Stimulated activated naive CD8-positive, alpha-beta T cell treated with anti-CD3 and anti-CD28 coated beads, Interleukin-15, amount 100 ng/mL, for 72 hours (primary cell): ENCODE data around the gene TRMO.

ENCODE experiments used
- ATAC-seq: fragments of 150-1000 bp; cut with Tn5 transposase; 2 replicates; pipeline ENCODE4 v1.10.0; 2021; ENCODE audit warnings: mild to moderate bottlenecking, moderate library complexity
- DNase-seq, 2 donors: peaks; one replicate each; pipeline ENCODE4 v3.0.0; 2021 to 2022
- H3K27ac Mint-ChIP-seq, 2 donors: one replicate each; pipeline ENCODE4 v1.8.0; 2022; ENCODE audit warnings: mild to moderate bottlenecking in 2 of 2, mixed read lengths in 2 of 2, moderate library complexity in 2 of 2
- H3K27me3 Mint-ChIP-seq: one replicate; pipeline ENCODE4 v1.8.0; 2022; ENCODE audit warnings: mixed read lengths
- H3K4me1 Mint-ChIP-seq: one replicate; pipeline ENCODE4 v1.8.0; 2022; ENCODE audit warnings: mild to moderate bottlenecking, mixed read lengths
- H3K4me3 Mint-ChIP-seq, 2 donors: one replicate each; pipeline ENCODE4 v1.8.0; 2022; ENCODE audit warnings: mild to moderate bottlenecking in 2 of 2, mixed read lengths in 2 of 2, moderate library complexity in 1 of 2
- H3K9me3 Mint-ChIP-seq, 2 donors: one replicate each; pipeline ENCODE4 v1.8.0; 2022; ENCODE audit warnings: mixed read lengths in 2 of 2

The TRMO gene

GRCh38 chr9:97863314-97863713, 59.0 kb downstream of the TRMO start:
- peaks cover 14 to 26% of the 10 kb centered on the region in 2 donors for H3K9me3 Mint-ChIP-seq
- DNase-seq (no peak), ATAC-seq (no peak)
- peaks cover under 1% of the 10 kb centered on the region for H3K4me1 Mint-ChIP-seq
- H3K4me3 Mint-ChIP-seq = no peak overlapping the region
- peaks cover 58% of the 10 kb centered on the region for H3K27me3 Mint-ChIP-seq
- no peak overlapping the region for H3K27ac Mint-ChIP-seq

GRCh38 chr9:97861148-97861475, 61.2 kb downstream of the TRMO start:
- Mint-ChIP-seq H3K27ac (no peak overlapping the region), H3K27me3 (peaks cover 80% of the 10 kb centered on the region), H3K9me3 (peaks cover 4 to 13% of the 10 kb centered on the region in 2 donors), H3K4me3 (no peak overlapping the region), H3K4me1 (peaks cover 16% of the 10 kb centered on the region)
- DNase-seq = no peak
- ATAC-seq = no peak

- peaks cover 85% of the 10 kb centered on the region for H3K27me3 Mint-ChIP-seq
- H3K27ac Mint-ChIP-seq = no peak overlapping the region
- peaks cover 17% of the 10 kb centered on the region for H3K4me1 Mint-ChIP-seq
- DNase-seq = no peak
- peaks cover 0 to 8% of the 10 kb centered on the region in 2 donors for H3K9me3 Mint-ChIP-seq
- no peak overlapping the region for H3K4me3 Mint-ChIP-seq
- ATAC-seq = no peak
Observed at GRCh38 chr9:97860451-97861147, 61.7 kb downstream of the TRMO start.

GRCh38 chr9:97859346-97859745, 63.0 kb downstream of the TRMO start:
- DNase-seq = no peak
- Mint-ChIP-seq H3K4me3 (no peak overlapping the region), H3K27ac (no peak overlapping the region), H3K9me3 (no peaks in the 10 kb centered on the region), H3K4me1 (peaks cover 27% of the 10 kb centered on the region), H3K27me3 (peaks cover 96% of the 10 kb centered on the region)
- no peak for ATAC-seq

- DNase-seq (no peak), ATAC-seq (no peak)
- no peak overlapping the region for H3K4me3 Mint-ChIP-seq
- H3K9me3 Mint-ChIP-seq = no peaks in the 10 kb centered on the region
- H3K27me3 Mint-ChIP-seq = peaks cover 96% of the 10 kb centered on the region
- H3K27ac Mint-ChIP-seq = no peak overlapping the region
- peaks cover 27% of the 10 kb centered on the region for H3K4me1 Mint-ChIP-seq
Observed at GRCh38 chr9:97858826-97859225, 63.5 kb downstream of the TRMO start.

GRCh38 chr9:97858393-97858713, 63.9 kb downstream of the TRMO start:
- Mint-ChIP-seq H3K27ac (no peak overlapping the region), H3K4me3 (peak overlapping the region; percentile 46 to 49), H3K27me3 (peaks cover 96% of the 10 kb centered on the region), H3K4me1 (peaks cover 28% of the 10 kb centered on the region), H3K9me3 (no peaks in the 10 kb centered on the region)
- no peak for ATAC-seq
- DNase-seq = no peak

- Mint-ChIP-seq H3K9me3 (no peaks in the 10 kb centered on the region), H3K4me3 (peak overlapping the region; percentile 46 to 49), H3K27me3 (peaks cover 97% of the 10 kb centered on the region), H3K4me1 (peaks cover 34% of the 10 kb centered on the region), H3K27ac (no peak overlapping the region)
- ATAC-seq (no peak), DNase-seq (no peak)
Observed at GRCh38 chr9:97857606-97858392, 64.5 kb downstream of the TRMO start.

GRCh38 chr9:97856857-97857605, 65.3 kb downstream of the TRMO start:
- Mint-ChIP-seq H3K9me3 (no peaks in the 10 kb centered on the region), H3K4me3 (peak overlapping the region; percentile 46 to 49), H3K27me3 (peaks cover 100% of the 10 kb centered on the region), H3K27ac (no peak overlapping the region), H3K4me1 (peaks cover 42% of the 10 kb centered on the region)
- ATAC-seq = no peak
- DNase-seq = no peak

GRCh38 chr9:97855899-97856298, 66.4 kb downstream of the TRMO start:
- H3K27ac Mint-ChIP-seq = no peak overlapping the region
- ATAC-seq = no peak
- no peak overlapping the region for H3K4me3 Mint-ChIP-seq
- peaks cover 100% of the 10 kb centered on the region for H3K27me3 Mint-ChIP-seq
- H3K9me3 Mint-ChIP-seq = no peaks in the 10 kb centered on the region
- no peak for DNase-seq
- H3K4me1 Mint-ChIP-seq = peaks cover 46% of the 10 kb centered on the region

- H3K27me3 Mint-ChIP-seq = peaks cover 100% of the 10 kb centered on the region
- H3K27ac Mint-ChIP-seq = no peak overlapping the region
- ATAC-seq = no peak
- peak overlapping the region; percentile 26 to 59 for H3K4me3 Mint-ChIP-seq
- no peak for DNase-seq
- peaks cover 50% of the 10 kb centered on the region for H3K4me1 Mint-ChIP-seq
- H3K9me3 Mint-ChIP-seq = no peaks in the 10 kb centered on the region
Observed at GRCh38 chr9:97855486-97855875, 66.8 kb downstream of the TRMO start.

GRCh38 chr9:97854696-97855485, 67.4 kb downstream of the TRMO start:
- Mint-ChIP-seq H3K27me3 (peaks cover 100% of the 10 kb centered on the region), H3K27ac (no peak overlapping the region), H3K9me3 (no peaks in the 10 kb centered on the region), H3K4me1 (peaks cover 51% of the 10 kb centered on the region), H3K4me3 (peak overlapping the region; percentile 26 to 59)
- ATAC-seq (no peak), DNase-seq (no peak)
